Eye (tissue), 1 donor: ENCODE data around the gene ACTL9.

Experiments
- DNase-seq: peaks from one replicate; pipeline ENCODE4 v3.0.0-alpha.2; 2015

ACTL9 gene

DNA sequence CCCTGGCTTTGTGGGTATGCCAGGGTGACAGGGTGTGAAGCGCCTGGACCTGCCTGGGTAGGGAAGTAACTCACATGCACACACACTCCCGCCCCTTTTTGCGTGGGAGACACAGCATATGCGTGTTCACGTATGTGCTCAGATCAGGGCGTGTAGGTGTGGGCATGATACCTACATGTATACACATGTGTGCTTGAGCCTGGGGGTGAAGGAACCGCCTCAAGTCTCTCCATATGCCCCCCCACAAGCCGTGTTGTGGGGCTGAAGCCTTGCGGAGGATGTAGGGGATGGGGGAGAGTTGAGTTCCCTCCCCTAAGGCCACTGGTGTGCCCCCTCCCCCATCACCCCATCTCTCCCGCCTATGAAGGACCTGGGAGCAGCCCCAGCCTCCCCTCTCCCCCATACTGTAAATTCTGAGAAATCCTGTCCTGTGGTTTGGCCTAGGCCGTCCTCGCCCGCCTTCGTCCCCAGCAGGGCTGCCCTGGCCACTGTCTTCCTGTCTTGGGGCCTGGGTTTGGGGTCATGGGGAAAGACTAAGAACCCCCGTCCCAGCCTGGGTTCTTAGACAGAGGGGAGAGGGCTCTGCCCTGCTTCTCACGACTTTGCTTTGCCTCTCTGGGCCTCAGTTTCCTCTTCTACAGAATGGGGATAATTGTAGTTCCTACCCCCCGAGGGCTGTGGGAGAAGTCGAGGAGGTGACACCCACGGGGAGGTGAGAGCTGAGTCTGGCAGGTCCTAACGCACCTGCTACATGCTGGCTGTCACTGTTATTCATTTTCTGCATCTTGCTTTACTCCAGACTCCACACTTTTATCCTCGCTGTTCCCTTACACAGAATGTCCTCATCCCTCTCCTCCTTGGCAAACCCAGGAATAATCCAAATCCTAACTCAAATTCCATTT is 14.3 kb downstream of the ACTL9 start:
- no peak for DNase-seq

DNA sequence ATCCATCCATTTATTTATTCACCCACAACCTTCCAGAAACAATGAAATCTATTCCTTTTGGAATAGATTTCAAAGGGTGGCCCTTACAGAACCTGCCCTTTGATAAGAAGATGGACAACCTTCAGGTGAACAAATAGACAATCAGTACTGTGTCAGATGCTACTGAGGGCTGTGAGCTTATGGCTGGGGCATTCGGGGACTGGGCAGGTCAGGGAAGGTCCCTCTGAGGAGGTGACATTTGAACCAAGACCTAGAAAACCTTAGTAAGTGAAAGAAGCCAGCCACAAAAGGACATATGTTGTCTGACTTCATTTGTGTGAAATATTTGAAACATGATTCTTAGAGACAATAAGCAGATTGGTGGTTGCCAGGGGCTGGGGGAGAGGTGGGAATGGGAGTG is 15.7 kb downstream of the ACTL9 start:
- no peak for DNase-seq

DNA sequence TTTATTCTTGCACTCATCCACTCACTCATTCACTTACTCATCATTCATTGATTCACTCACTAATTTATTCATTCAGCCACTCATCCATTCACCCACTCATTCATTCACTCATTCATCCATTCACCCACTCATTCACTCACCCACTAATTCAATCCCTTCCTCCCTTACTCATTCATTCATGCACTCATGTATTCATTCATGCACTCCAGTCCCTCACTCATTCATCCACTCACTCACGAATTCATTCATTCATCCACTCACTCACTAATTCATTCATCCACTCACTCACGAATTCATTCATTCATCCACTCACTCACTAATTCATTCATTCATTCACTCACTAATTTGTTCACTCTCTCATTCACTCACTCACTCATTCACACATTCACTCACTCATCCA is 16.1 kb downstream of the ACTL9 start:
- no peak for DNase-seq

DNA sequence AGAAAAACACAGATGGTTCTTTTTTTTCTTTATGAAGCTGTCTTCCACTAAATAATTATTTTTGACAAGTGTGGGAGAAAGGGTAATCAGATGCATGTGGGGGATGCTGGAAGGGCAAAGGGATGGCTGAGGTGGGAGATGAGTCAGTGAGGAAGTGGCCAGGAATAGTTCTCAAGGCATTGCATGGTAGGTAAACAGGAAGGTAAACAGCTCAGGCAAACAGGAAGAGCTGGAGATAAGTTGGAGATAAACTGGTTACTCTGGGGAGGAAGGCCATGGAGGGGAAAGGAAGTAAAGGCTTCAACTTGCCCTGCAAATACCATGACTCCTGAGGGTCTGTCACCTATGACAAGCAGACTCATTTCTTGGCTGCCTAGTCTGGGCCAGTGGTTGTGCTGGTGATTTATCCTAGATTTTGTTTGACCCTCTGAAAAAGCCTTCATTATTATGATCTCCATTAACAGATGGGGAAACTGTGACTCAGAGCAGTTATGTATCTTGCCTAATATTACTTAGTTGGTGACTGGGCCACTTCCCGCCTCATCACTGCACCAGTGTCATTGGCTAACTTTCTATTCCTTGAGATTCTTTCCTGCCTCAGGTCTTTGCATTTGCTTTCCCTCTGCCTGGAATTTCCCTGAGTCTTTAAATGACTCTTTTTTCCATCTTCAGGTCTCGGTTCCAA is 17.1 kb downstream of the ACTL9 start:
- DNase-seq, result no peak

DNA sequence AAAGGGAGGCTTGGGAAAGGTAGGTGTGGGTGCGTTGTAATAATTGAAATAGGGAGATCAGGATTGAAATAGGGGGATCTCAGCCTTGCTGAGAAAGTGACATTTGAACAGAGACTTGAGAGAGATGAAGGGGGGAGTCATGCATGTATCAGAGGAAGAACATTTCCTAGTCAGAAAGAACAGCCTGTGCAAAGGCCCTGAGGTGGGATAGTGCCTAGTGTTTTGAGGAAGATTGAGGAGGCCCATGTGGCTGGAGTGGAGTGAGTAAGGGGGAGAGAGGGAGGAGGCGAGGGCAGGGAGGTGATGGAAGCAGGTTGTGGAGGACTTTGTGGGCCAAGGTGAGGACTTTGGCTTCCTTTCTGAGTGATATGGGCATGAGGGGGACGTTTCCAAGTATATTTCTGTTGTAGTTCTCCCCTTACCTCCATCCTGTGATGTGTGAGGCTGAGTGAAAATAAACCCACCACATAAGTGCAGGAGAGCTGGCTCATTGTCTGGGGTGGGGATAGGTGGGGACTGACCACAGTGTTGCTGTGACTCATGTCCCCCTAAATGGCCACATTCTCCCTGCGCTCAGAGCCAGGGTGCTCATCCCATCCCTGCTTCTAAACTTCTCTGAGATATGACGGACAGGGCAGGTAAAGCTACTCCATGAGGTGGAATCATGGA is 17.8 kb downstream of the ACTL9 start:
- no peak for DNase-seq

DNA sequence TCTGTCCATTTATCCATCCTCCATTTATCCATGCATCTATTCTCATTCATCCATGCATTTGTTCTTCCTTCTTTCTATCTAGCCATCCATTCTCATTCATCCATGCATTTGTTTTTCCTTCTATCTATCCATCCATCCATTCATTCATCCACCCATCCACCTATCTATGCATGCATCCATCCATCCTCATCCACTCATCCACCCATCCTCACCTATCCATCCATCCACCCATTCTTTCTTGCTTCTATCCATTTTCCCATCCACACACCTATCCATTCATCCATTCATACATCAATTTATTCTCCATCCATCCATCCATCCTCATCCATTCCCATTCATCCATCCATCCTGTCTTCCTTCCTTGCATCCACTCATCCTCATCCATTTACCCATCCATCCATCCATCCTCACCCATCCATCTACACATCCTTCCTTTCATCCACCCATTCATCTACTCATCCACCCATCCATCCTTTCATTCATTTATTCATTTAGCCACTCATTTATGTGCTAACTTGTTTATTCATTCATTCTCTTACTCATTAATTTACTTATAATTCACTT is 20.3 kb downstream of the ACTL9 start:
- DNase-seq, result no peak

DNA sequence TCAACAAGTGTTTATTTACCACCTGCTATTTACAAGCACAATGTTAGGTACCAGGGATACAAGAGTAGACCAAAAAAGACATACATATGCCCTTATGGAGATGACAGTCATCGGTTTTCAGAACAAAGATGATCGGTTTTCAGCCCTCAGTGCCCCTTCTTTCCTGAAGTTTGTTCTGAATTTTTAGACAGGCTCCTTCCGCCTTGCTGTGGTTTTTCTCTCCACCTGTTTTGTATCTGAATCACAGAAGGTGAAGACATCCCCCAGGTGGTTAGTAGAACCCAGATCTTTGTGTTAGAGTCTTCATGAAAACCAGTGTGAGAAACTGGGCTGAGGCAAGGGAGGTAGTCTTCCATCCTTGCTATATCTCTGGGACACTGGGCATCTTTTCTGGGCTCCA is 23.5 kb downstream of the ACTL9 start:
- DNase-seq, result no peak

DNA sequence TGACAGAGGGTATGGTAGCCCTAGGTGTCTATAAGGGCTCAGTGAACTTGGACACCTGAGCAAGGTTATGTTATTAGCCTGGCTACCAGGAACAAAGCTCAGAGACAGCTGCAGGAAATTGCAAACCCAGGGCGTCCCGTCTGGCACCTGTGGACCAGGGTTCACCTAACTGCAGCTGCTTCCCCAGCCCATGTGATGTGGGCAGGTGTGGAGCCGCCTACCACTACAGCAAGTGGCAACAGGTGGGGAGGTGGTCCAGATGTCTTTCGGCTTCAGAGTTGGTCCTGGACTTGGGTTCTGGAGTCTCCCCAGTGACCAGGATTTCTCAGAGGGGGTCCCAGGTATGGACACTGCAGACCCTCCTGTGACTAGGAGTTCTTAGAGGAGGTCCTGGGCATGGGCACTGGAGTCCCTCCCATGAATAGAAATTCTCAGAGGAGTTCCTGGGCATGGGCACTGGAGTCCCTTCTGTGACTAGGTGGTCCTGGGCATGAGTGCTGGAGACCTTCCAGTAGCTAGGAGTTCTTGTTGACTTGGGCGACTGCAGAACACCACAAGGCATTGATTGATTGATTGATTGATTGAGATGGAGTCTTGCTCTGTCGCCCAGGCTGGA is 25.2 kb downstream of the ACTL9 start:
- no peak for DNase-seq

DNA sequence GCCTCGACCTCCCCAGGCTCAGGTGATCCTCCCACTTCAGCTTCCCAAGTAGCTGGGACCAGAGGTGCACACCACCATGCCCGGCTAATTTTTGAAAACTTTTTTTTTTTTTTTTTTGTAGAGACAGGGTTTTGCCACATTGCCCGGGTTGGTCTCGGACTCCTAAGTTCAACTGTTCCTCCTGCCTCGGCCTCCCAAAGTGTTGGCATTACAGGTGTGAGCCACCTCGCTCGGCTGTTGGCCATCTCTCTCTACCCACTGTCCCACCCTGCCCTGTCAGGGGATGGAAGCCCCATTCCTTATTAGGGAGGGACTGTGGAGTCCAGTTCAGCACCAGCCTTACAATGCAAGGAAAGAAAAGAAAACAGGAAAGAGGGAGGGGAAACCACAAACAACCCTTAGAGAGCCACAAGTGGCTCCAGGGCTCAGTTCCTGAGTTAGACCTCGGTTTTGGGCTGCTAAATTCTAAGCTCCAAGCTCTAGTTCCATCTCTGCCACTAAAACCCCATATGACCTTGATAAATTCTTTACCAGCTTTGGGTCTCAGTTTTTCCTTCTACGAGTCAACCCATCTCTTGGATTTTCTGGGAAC is 31.7 kb downstream of the ACTL9 start:
- no peak for DNase-seq

DNA sequence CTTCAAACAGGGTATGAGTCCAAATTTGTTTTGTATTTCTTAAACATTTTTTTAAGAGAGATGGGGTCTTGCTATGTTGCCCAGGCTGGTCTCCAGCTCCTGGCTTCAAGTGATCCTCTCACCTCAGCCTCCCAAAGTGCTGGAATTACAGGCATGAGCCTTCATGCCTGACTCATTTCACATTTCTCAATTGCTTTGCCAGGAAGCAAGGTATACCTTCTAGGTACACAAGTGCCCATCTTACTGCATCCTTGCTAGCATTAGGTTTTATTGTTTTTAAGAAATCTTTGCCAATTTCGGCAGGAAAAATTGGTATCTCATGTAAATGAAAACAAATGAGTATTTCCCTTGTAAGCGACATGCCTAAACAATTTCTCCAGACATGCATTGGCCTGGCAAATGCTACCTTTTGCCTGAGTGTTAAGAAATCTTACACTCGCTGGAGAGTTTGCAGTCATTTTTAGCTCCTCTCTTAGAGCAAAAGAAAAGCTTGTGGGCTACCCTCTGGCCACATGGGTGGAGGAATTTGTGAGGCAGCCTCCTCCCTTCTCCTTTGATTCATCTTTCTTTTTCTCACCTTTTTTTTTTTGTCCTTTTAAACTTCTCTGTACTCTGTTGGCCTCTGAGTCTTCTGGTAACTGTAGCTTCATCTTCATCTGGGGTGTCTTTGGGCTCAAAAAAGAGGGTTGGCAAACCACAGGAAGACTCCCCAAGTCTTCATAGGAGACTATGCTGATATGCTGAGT is 33.0 kb downstream of the ACTL9 start:
- DNase-seq, result no peak

DNA sequence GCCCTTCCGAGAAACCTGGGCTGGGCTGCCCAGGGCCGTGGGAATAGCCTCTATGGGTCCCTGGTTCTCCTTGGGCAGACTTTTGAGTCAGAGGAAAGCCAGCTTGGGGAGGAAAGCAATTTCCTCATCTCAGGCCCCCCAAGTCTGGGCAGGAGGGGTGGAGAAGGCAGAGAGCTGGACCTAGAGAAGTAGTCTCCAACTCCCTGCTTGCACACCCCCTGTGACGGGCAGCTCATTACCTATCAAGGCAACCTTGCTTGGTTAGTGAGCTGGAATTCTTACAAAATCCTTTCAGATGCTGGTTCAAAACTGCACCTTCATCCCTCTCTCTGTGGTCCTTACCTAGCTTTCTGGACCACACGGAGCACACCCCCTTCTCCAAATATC is 33.9 kb downstream of the ACTL9 start:
- no peak for DNase-seq

DNA sequence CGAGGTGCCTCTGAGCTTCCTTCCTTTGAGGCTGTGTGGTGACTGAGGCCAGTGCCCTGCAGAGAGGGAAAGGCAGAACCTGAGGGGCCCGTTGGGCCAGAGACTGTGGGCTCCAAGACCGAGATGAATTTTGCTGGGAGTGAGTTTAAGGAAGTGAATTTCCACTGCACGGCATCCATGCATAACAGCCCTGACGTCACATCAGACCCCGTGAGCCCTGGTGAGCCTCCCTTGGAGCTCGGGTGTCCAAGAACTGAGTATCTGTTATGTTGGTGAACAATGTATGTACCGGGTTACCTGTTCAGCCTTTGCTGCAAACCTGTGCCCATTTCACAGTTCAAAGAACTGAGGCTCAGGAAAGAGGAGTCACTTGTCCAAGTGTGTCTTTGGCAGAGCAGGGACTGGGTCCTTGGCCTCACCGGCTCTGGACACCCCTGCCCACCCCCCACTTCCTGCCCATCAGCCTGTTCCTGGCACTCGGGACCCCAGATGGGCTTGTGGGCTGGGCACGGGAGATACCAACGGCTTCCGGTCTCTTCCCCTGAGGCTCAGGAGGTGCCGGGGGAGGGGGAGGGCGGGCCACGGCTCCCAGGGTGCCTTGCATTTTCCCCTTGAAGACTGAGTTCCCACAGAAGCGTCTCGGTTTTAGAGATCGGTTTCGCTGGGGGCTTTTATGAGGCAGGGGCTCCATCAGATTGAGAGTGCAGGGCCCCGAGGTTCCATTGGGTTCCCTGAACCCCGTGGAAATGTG is 34.5 kb downstream of the ACTL9 start:
- no peak for DNase-seq

DNA sequence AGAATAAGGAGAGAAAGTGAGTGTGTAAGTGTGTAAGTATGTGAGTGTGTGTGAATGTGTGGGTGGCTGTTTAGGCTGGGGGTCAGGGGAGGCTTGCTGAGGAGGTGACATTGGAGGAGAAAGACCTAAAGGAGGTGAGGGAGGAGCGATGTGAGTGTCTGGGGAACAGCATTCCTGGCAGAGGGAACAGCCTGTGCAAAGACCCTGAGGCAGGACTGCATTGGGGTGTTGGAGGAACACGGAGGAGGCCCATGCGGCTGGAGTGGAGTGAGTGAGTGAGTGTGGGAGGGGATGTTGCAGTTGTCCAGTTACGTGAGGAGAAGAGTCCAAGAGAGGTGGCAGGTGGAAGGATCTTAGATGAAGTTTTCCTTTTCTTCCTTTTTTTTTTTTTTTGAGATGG is 36.3 kb downstream of the ACTL9 start:
- no peak for DNase-seq

DNA sequence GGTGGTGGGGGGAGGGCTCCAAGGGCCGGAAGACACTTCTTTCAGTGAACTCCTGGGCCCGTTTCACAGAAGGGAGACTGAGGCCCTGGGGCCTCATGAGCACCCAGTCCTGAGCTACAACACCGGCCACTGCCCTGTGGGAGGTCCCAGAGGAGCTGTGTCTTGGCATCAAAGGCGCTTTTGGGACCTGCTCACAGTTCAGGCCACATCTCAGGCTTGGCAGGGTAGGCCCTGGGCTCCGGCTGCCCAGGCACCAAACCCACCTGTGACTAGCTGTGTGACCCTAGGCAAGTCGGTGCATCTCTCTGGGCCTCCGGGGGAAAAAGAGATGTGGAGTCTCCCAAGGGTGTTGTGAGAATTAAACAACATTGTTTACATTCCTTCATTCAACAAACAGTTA is 38.7 kb downstream of the ACTL9 start:
- DNase-seq, result no peak

DNA sequence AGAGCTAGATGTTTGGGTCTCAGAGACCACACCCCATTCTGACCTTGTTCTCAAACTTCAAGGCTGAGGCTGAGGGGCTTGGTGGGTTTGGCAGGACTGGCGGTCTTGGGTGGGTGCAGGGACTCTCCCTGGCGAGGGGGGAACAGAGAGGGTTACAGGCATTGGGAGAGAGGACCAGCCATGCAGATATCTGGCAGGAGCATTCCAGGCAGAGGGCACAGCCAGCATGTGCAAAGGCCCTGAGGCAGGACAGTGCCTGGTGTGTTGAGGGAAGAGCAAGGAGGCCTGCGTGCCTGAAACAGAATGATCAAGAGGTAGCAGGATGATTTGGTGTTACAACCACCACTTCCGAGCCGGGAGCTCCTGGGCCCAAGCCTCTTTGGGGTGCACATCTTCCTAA is 40.7 kb downstream of the ACTL9 start:
- DNase-seq, result no peak

DNA sequence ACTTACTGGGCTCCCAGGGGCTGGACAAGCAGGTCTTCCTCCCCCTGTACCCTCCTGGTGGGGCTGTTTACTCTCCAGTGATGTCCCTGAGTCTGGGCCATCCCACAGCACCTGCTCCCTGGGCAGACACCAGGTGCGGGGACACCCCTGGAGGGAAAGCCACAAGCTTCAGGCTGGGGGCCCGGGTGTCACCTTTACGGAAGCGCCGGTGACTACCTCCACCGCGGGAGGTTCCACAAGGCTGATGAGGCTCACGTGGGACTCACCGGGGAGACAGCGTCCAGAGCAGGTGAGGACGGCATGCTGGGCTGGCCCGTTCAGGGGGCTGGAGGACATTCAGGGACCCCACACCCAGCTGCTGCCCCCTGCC is 43.3 kb downstream of the ACTL9 start:
- DNase-seq, result no peak

DNA sequence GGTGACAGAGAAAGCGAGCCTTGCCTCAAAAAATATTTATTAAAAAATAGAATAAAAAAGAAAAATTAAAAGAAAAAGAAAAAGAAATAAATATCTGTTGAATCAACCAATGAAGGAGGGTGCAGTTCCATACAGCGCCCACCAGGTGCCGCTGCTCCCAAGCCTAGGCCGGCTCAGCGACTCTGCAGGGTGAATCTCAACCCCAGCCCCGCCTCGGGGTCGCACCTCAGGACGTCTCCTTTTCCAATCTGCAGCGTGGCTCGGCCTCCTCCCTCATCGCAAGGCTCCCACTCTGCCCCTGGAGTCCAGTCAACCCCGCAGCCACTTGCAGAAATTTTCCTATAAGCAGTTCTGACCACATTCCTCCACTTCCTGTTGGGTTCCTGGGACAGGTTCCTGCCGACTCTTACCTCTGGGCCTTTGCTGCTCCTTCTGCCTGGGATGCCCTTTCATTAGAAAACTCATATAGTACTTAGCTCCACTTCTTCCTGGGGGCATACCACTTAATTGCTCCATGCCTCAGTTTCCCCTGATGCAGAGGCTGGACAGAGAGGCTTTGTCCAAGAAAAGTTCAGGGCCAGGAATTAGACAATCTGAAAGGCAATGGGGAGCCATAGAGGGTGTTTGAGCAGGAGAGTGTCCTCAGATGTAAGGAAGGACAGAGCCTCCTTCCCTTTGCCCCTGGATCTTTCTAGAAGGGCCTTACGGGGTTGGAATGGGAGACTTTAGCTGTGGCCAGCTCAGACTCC is 43.8 kb downstream of the ACTL9 start:
- DNase-seq, result peak; percentile 74

DNA sequence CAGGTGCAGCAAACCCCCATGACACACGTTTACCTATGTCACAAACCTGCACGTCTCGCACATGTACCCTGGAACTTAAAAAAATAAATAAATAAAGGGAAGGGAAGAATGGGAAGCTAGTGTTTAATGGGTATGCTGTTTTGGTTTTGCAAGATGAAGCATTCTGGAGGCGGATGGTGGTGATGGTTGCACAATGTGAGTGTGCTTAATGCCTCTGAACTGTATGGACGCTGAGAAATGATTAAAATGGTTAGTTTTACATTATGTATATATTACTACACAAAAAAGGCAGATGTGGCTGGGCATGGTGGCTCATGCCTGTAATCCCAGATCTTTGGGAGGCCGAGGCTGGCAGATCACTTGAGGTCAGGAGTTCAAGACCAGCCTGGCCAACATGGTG is 50.4 kb downstream of the ACTL9 start:
- no peak for DNase-seq
